HTERT RPE-1 (cell line): Measurements from ENCODE around the gene BAIAP3.

ENCODE experiments used
- in situ Hi-C: fragments of 300-500 bp; cut with MboI; formaldehyde crosslinking; loops from 4 replicates; pipeline ENCODE4 v1.14.3; 2020; ENCODE audit warnings: low sequenced_read_pairs

Gene BAIAP3

DNA sequence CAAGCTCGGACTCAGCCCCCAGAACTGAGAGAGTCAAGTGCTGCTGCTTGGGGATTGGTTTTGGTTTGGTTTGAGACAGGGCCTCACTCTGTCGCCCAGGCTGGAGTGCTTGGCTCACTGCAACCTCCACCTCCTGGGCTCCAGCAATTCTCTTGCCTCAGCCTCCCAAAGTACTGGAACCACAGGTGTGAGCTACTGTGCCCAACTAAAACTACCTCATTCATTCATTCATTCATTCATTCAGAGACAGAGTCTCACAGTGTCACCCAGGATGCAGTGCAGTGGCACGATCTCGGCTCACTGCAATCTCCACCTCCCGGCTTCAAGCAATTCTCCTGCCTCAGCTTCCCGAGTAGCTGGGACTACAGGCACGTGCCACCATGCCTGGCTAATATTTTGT is 56.3 kb downstream of the BAIAP3 start:
- in situ Hi-C loops = no loop called here

DNA sequence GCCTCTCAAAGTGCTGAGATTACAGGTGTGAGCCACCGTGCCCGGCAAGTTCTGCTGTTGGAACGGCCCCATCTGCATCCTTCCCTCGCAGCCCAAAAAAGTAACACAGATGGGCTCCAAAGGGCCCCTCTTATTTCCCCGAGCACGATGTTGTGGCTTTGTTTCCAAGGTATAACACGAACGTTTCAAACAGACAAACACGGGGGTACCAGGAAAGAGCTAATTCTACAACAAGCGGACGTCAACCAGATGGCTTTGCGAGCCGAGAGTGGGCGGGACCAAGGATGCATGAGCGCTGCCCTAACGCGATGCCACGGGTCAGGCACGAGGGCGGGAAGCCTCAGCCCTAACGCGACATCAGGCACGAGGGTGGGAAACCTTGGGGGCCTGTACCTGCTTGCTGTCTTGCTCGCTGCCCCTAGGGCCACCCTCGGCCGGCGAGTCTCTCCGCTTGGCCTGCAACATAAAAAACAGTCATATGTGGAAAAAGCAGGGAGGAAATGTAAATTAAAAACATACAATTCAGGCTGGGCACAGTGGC is 56.9 kb downstream of the BAIAP3 start:
- in situ Hi-C loops = no loop called here

DNA sequence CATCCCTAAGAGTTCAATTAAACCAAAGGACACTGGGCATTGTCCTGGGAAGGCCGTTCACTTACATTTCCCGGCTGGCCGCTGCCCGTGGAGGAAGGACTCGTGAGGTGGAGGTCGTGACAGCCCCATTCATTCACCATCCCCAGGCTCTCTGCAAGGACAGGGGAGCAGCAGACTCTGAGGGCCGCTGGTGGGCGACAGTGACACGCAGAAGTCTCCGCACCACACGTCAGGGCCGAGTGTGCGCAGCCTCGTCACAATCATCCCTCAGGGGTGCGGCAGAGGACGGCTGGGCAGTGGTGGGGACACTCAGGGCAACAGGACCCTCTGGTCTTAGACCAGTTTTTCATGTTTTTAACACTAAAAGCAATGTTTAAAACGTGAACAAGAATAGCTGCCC is 59.4 kb downstream of the BAIAP3 start:
- in situ Hi-C loops = no loop called here

DNA sequence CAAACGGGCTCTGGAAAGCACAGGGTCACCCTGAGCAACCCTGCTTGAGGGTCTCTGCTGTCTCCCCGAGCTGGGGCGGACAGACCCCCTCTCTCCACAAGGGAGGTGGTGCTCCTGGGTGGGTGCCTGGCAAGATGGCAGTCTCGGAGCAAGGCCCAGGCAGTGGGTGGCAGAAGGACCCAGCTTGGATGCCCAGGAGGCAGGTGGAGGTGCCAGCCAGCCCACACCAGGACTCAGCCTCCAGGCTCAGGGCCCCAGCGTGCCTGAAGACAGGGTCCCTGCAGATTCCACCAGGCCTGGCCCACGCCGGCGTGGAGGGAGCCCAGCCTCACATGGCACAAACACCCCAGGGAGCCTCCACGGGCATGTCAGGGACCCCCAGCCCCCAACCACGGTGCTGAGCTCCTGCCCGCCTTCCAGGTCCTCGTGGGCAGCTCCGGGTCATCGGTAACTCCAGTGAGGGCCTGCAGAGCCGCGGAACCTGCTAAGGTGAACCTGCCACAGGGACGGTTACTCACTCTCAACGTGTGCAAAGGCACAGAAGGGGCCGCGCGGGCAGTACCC is 60.2 kb downstream of the BAIAP3 start:
- in situ Hi-C loops = no loop called here

DNA sequence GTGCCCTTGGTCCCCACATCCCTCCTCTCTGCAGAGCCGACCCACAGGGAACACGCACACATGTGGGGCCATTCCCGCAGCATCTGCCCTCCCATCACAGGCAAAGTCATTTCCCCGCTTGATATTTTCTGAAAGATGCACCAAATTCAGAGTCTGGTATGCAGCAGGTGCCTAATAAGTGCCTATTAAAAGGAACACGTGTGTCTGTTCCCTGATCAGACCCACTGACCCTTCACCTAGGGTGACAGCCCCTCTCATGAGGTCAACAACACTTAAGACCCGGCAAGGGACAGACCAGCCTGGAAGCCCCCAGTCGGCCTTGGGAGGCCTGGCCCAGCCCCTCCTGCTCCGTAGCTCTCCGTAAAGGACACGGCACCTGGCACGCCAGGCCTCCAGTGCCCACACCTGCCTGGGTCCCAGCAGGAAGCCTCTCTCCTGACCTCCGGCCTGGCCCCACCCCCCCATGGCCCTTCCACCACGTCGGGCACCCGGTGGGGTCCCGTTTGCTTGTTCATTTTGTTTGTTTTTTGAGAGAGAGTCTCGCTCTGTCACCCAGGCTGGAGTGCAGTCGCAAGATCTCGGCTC is 61.0 kb downstream of the BAIAP3 start:
- in situ Hi-C loops = no loop called here

DNA sequence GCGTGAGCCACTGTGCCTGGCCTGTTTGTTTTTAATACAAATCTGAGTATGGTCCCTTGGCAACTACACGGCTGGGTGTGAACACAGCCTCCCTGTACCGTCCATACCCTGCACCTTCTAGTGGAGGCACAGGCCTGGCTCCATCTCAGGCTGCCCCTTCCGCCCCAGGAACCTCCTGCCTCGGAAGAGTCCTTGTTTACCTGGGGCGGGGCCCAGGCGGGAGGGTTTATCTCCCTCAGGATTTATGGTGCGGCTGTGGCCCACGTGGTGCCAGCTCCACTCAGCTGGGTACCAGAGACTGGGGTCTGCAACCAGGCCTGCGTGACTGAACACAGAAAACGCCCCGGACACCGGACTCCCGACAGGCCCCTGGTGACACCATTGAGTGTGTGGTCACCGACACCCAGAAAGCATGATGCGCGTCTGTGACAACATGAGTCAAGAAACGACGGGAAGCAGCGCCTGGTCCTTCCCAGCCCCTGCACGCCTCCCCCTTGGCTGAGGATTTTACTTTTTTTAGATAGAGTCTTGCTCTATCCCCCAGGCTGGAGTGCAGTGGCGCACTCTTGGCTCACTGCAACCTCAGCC is 62.1 kb downstream of the BAIAP3 start:
- in situ Hi-C loops = no loop called here

DNA sequence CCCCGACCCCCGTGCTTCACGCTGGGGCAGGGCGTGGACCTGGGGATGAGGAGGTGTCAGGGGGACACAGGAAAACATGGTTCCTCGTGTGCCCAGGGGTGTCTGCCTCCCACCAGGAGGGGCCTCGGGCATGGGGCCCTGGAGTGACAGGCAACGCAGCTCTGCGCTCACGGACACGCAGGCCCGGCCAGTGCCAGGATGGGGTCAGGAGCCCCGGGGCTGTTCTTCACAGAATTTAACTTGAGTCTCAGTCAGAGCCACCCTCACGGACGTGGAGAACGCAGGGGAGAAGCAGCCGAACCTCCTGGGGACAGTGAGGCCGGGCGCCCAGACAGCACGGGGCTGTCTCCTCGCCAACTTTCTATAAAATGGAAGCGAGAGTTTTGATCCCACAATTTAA is 64.3 kb downstream of the BAIAP3 start:
- in situ Hi-C loops = no loop called here

DNA sequence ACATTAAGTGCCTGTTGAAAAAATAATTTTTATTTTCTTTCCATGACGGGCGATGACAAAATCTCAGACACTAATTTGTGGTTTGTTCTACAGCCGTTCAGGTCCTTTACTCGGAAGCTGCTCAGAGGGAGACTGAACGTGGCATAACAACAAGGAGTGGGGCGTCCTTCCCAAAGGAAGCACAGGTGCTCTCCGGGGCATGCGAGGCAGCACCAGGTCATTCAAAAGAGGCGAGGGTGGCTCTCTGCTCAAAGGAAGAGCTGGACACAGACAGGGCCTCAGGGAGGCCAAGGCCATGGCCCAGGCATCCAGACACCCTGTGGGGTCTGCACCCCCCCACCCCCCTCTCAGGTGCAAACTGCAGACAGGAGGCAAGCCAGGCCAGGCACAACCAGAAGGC is 64.9 kb downstream of the BAIAP3 start:
- in situ Hi-C loops = no loop called here
